NCI-H748 treated with DMSO at 0.1 percent for 48 hours (cell line): ENCODE measurements around the gene RAD51B.
"Not testable (repeated sequence)": the region's sequence is repeated elsewhere in the genome, so short reads cannot be mapped to it uniquely, and the experiment has no call there.

Source experiments
- DNase-seq: peaks from one replicate; lab custom pipeline; 2025; lab: John Stamatoyannopoulos, UW

RAD51B gene

GRCh38 chr14:68407285-68407684 is 587.7 kb downstream of the RAD51B start:
- no peak for DNase-seq

GRCh38 chr14:68407825-68408224 is 588.2 kb downstream of the RAD51B start:
- DNase-seq, result no peak

DNA sequence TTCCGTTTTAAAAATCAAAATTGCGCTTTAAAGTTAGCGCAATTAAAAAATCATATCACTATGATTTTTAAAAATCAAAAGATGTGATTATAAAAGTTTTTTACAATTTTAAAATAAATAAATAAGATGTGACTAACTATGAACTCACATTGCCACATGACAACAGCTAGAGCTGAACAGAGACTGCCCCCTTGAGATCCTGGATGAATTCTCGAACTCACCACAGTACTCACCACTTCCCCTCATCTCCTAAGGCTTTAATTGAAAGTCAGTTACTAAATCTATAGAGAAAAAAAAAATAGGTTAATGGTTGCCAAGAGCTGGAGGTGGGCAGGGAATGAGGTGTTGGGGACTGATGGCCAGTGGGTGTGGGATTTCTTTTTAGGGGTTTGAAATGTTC is 589.1 kb downstream of the RAD51B start:
- no peak for DNase-seq

DNA sequence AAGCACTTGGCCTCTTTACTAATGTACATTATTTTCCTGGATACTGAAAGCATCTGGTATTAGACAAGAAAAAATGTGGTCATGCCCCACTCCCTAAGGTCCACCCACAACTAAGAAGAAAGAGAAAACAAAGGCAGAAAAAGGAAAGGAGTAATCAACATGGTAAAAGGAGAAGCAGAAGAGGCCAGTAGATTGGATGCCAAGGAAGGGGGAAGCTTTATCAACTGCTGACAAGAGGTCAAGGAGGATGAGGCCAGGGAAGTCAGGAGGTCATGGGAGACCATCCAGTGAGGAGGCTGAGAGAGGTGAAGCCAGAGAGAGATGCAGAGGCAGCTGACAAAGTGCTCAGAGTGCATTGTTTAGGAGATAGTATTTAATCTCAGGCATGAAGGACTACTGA is 589.8 kb downstream of the RAD51B start:
- DNase-seq, result no peak

- no peak for DNase-seq
Observed at GRCh38 chr14:68412505-68413465, 593.2 kb downstream of the RAD51B start.

GRCh38 chr14:68413509-68413908 is 593.9 kb downstream of the RAD51B start:
- no peak for DNase-seq

- DNase-seq, result no peak
Observed at GRCh38 chr14:68414121-68414520, 594.5 kb downstream of the RAD51B start.

- DNase-seq, result no peak
Observed at GRCh38 chr14:68416171-68416570, 596.6 kb downstream of the RAD51B start.

DNA sequence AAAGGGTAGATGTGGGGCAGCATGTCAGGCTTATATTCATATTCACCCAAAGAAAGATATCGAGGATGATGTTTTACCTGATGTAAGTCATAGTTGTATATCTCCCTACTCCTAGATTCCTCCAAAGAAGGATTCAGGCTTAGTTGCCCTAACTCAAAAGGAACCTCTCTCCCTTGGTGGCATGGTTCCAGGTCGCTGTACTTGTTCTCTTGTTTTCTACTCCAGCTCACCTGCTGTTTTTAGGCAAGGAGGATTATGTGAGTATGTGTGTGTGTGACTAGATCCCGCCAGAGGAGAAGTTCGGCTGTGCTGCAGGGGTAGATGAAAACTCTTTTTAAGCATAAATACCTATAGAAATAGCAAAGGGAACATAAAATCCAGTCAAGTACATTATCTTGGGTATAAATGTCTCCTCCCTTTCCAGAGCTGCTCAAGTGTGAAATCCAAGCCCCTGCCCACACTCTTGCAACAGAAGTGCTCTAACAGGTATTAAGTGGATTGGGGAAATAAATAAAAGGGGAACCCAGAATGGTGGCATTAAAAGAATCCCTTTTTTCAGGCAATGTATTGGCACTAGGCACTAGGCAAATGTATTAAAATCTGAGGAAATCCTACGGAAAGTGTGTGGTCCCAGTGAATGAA is 597.6 kb downstream of the RAD51B start:
- DNase-seq, result no peak

DNA sequence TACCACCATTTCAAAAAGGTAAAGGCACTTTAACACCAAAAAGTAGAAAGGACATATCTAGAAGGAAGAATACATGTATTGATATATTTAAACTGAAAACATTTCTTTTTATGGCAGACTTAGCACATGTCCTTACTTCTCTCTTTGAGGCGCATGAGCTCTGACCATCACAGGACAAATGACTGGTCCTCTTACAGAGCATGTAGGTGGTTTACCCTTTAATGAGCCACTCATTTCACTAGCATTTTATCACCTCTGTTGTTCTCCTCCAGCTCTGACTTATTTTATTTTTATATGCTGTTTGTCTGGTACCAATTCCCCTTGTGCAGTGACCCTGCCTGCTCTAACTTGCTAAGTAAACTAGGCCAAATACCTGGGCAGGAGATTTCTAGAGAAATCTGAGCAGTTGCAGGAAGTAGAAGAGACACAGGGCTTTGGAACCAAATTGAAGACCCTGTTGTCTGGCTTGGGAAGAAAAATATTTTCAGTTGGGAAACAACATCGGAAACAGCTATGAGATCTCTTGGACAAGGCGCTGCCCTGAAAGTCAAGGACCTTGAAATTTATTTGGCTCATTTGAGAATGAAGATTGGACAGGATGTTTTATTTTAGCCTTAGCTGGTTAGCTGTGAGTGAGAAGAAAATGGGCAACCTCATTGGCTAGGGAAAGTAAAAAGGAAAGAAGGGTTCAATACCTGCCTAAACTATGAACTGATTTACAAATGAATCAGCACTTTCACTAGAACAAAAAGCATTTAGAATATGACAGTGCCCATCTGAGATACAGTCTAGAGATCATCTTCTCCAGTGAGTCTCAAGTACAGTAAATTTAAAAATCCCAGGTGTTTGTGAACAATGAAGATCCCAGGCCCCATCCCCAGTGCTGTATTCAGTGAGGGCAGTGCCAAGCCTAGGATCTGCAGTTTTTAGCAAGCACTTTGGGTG is 598.9 kb downstream of the RAD51B start:
- no peak for DNase-seq

- no peak for DNase-seq
Observed at GRCh38 chr14:68420350-68420749, 600.8 kb downstream of the RAD51B start.

DNA sequence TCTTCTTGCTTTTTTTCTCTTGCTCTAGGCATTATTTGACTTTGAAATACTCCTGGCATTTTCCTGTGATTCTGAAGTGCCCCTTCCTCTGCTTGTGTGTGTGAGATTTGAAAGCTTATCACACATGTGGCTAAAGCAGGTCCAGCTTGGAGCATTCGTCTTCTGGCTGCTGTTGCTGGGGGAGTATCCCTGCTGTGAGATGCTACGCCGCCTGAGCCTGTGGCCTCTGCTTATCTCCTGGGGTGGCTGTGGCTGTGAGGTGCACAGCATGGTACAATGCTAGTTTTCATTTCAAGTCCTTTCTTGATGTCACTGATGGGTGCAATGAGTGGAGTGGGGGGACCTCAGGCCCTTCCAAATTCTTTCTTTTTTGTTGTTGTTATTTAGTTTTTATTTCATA is 601.5 kb downstream of the RAD51B start:
- DNase-seq, result no peak

GRCh38 chr14:68423686-68424085 is 604.1 kb downstream of the RAD51B start:
- DNase-seq, result no peak

- no peak for DNase-seq
Observed at GRCh38 chr14:68424443-68425172, 605.0 kb downstream of the RAD51B start.

GRCh38 chr14:68426661-68427549 is 607.3 kb downstream of the RAD51B start:
- DNase-seq, result no peak

DNA sequence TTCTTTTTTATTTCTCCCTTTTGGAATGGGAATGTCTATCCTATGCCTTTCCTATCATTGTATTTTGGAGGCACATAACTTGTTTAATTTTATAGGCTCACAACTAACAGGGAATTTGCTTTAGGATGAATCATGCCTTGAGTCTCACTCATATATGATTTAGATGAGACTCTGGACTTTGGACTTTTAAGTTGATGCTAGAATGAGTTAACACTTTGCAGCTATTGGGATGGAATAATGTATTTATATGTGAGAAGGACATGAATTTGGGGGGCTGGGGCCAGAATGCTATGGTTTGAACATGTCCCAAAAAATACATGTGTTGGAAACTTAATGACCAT is 607.9 kb downstream of the RAD51B start:
- no peak for DNase-seq

DNA sequence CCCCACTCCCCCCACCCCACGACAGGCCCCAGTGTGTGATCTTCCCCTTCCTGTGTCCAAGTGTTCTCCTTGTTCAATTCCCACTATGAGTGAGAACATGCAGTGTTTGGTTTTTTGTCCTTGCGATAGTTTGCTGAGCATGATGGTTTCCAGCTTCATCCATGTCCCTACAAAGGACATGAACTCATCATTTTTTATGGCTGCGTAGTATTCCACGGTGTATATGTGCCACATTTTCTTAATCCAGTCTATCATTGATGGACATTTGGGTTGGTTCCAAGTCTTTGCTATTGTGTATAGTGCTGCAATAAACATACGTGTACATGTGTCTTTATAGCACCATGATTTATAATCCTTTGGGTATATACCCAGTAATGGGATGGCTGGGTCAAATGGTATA is 609.3 kb downstream of the RAD51B start:
- not testable (repeated sequence) for DNase-seq

- DNase-seq, result not testable (repeated sequence)
Observed at GRCh38 chr14:68434173-68434572, 614.6 kb downstream of the RAD51B start.

DNA sequence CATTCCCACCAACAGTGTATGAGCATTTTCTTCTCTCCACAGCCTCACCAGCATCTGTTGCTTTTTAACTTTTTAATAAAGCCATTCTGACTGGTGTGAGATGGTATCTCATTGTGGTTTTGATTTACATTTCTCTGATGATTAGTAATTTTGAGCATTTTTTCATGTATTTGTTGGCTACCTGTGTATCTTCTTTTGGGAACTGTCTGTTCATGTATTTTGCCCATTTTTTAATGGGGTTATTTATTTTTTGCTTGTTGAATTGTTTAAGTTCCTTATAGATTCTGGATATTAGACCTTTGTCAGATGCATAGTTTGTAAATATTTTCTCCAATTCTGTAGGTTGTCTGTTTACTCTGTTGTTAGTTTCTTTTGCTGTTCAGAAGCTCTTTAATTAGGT is 616.1 kb downstream of the RAD51B start:
- not testable (repeated sequence) for DNase-seq

DNA sequence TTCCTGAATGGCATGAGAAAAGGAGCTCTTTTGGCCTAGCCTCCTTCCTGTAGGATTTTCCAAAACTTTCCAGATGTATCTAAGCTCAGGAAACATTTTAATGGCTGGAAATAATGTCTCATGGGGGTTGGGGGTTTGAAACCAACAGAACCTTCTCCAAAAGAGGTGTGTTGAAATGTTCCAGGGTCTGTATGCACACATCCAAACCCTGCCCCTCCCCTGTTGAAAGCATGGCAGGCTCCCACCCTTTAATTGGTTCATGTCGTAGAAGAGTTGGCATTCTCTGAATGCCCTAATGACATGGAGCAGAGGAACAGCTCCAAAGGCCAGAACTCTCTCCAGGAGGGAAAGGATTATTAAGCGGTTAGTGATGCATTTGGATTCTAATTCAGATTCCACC is 620.1 kb downstream of the RAD51B start:
- DNase-seq, result no peak

GRCh38 chr14:68440820-68441219 is 621.2 kb downstream of the RAD51B start:
- DNase-seq, result no peak
